HG02852 (cell line): ENCODE results near the gene IL5.
"Not testable (repeated sequence)": the region's sequence is repeated elsewhere in the genome, so short reads cannot be mapped to it uniquely, and the experiment has no call there.

Experiments used
- ATAC-seq: cut with Tn5 transposase; IDR thresholded peaks from one replicate; pipeline ENCODE4 v1.9.1; 2021; ENCODE audit warnings: mild to moderate bottlenecking, moderate library complexity; ENCODE audit not compliant: unreplicated experiment

IL5 gene

GRCh38 chr5:132530946-132531345, 12.4 kb downstream of the IL5 start:
- no peak for ATAC-seq

DNA sequence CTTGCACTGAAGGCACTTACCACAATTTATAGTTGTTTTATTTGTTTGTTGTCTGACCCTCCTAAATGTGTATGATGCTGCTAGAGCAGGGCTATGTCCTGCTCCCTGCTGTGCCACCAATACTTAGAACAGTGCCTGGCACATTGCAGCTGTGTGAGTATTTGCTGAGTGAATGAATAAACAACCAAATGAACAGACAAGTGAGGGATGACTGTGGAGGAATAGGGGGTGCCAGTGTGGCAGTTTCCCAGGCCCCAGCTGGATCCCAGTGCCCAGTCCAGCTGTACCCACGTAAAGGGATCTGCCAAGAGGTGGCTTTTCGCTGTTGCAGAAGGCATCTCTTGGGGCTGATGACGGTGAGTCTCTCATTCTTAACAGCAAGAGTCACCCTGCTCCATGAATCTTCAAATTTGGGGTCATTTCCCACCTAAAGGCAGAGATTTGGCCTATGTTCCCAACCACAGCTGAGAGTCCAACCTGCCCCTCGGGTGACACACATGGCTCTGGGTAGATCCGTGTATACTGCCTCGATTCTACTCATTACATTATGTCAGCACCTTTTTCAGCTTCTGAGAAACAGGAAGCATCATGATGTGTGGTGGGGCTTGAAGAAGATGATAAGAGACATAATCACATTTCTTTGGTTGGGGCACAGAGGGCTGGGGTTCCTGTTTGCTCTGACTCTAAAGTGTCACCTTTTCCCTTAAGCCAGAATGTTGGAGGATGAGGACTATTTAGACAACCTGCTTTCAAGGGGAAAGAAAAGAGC, 14.3 kb downstream of the IL5 start:
- ATAC-seq: no peak

- no peak for ATAC-seq
Observed at GRCh38 chr5:132528021-132528420, 15.3 kb downstream of the IL5 start.

DNA sequence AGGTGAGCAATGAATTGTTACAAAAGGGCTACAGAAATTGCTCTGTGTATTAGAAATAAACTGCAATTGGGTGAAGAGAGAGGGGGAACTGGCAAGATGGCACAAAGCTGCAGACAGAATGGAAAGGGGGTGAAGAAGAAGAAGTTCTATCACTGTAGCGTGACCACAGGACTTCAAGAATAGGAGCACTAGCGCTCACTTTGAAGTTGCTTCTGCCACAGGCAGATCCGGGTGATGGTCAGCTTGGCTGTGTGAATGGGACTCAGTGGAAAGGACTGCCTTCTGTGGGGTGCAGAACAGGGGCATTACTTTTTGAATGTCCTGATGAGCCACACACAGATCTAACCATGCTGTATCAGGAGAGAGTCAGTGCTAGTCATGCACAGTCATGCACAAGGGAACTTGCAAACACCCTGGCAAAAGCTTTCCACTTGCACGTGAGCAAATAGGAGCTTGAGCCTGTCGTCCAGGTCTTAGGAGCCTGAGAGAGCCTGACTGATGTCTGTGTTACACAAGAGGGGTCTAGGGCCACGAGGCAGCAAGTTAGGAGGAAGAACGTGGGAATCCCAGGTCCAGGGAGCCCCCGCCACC, 16.3 kb downstream of the IL5 start:
- no peak for ATAC-seq

DNA sequence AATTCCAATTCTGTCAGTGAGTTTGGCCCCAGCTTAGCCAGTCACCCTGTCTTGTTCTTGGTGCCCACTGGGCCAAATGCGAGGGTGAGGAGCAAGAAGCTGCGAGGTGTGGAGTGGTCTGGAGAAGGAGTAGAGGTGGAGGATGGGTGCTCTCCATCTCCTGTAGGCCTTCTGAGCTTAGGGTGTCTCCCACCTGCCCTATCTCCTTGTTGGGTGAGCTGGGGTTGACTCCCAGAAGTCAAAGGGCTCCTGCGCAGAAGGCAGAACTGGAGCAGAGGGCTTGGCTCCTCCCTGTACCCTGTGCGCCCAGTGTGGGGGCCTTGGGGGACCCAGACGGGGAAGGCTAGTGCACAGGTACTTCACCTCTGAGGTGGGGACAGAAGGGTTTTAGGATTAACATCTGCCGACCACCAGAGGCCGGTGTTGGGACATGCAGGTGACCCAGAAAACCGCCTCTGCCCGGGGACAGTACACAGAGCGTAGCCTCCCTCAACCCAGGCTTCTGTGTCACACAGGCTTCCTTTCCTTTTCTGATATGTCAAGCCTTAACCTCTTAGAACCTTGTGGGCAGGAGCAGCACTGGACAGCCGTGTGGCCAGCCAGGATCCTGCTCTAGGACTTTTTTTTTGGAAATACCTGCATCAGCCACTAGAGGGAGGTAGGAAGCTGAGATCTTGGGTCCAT, 16.9 kb downstream of the IL5 start:
- ATAC-seq: no peak

GRCh38 chr5:132525299-132525724, 18.0 kb downstream of the IL5 start:
- ATAC-seq: peak; percentile 64

GRCh38 chr5:132524877-132525276, 18.4 kb downstream of the IL5 start:
- ATAC-seq: not testable (repeated sequence)

- ATAC-seq: not testable (repeated sequence)
Observed at GRCh38 chr5:132522067-132522466, 21.3 kb downstream of the IL5 start.

GRCh38 chr5:132513618-132514336, 29.5 kb downstream of the IL5 start:
- not testable (repeated sequence) for ATAC-seq

GRCh38 chr5:132510076-132510475, 33.2 kb downstream of the IL5 start:
- ATAC-seq: no peak

GRCh38 chr5:132506094-132506692, 37.1 kb downstream of the IL5 start:
- peak; percentile 68 for ATAC-seq

DNA sequence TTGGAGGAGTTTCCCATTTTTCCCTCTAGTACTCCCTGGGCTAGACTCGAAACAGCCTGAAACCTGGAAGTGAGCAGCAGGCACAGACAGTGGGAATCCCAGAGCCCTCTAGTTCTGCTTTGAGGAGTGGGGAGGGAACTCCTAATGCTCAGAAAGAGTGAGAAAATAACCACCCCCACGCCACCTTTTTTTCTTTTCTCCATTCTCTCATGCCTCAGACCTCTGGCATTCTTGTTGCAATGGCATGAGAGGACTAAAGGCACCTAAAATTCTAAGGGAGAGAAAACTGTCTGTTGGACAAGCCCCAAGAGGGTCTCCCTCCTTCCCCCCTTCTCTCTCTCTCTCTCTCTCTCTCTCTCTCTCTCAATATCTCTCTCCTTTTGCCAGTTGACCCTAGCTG, 37.7 kb downstream of the IL5 start:
- no peak for ATAC-seq

- ATAC-seq: no peak
Observed at GRCh38 chr5:132504746-132505145, 38.6 kb downstream of the IL5 start.

DNA sequence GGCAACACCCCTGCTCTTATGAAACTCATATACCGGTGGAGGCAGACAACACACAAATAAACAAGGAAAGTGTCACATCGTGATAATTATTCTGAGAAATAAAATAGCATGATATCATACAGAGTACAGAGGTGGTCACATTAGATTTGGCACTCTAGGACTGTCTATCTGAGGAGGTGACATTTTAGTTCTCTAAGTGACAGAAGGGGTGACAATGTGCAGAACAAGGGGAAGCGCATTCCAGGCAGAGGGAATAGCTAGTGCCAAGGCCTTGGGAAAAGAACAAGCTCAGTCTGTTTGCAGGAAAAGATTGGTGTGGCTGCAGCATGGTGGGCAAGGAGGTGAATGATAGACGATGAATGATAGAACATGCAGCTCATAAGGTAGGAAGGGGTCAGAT, 40.1 kb downstream of the IL5 start:
- ATAC-seq: no peak

GRCh38 chr5:132501961-132502931, 41.1 kb downstream of the IL5 start:
- no peak for ATAC-seq

- no peak for ATAC-seq
Observed at GRCh38 chr5:132501629-132501956, 41.7 kb downstream of the IL5 start.

- ATAC-seq: peak; percentile 33
Observed at GRCh38 chr5:132500931-132501628, 42.2 kb downstream of the IL5 start.

DNA sequence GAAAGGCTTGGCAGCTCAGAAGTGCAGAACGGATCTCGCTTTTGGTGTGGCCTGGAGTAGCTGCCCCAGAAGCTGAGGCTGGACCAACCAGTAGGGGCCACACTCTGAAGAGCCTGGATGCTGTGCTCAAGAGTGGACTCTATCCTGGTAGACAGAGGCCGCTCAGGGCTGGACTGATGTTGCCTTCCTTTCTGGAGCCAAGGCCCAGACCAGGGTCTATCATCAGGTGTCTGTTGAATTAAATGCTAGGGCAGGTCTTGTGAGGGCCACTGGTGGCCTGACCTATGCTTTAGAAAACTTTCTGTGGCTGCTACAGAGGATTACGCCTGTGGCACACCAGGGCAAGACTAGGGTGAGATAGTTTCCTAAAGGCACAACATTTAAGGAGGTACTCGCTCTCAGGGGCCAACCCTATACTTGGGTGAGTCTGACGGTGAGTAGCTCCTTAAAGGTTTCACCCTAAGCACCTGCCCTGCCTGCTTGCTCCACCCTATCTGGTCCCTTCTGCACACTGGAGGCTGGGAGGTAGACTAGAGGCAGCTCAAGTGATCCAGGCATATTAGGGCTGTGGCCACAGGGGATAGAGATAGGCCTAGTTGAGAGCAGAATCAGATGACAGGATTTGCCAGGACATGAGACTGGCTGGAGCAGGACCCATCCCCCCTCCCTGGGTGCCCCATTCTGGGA, 42.9 kb downstream of the IL5 start:
- no peak for ATAC-seq
